KBM-7 (cell line): ENCODE results near the gene NOC2L.
"Not testable (repeated sequence)": the region's sequence is repeated elsewhere in the genome, so short reads cannot be mapped to it uniquely, and the experiment has no call there.

Experiments used
- DNase-seq: peaks from one replicate; pipeline ENCODE4 v3.0.0-alpha.2; 2015
- in situ Hi-C: fragments of 300-500 bp; cut with MboI; formaldehyde crosslinking; loops from 2 replicates; pipeline ENCODE4 v1.14.3; 2020; ENCODE audit warnings: low sequenced_read_pairs, low pct_unique_long_range_greater_than_20kb, mixed read lengths

NOC2L gene

DNA sequence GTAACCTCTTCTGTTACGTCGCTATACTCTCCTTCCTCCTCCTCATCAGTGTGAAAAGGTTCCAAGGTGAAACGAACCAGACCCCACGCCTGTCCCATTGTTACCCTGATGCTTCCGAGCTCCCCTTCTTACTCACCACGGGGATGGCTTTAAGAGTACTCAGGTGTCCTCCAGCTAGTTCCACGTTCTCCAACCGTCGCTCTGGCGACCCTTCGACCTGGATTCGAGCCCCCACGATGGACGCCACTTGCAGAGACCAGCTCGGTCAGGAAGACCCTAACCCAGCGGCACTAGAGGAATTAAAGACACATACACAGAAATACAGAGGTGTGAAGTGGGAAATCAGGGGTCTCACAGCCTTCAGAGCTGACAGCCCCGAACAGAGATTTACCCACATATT, 61.1 kb downstream of the NOC2L start:
- DNase-seq, in situ Hi-C loops: not testable (repeated sequence)

DNA sequence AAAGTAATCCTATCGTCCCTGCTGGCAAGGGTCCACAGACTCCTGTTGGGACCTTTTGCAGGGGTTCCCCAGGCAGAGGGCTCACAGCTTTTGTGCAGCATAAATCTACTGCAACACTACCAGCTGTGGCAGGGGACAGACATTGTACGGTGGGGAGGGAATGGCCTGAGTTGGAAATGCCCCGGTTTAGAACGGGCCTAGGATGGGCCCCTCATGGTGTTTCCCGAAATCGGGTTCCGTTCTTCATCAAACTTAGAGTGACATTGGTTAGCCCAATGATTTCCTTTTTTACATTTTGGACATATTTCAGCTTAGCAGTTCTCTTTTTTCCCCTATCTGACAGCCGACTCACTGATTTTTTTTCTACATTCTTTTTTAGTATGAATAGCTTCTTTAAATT, 61.8 kb downstream of the NOC2L start:
- in situ Hi-C loops: no loop called here
- DNase-seq: peak; percentile 26
